Measurements from ENCODE around the gene NTF3.

NTF3 gene

DNA sequence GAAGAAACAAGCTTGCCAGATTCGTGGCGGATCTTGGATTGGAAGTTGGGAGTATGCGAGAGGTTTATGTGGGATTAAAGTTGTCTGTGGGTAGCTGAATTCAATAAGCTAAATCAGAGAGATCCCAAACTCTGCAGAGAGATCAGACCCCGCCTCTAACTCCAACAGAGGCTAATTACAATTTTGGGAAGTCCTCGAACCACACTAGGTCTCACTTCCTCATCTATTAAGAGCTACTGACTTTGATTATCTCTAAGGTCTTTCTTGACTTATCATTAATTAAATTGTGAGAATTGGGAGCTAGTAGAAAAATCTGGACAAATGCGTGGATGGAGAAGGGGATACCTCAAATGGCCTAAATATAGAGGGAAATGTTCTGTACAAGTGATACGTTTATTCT lies 9.1 kb downstream of the NTF3 start:
- Histone ChIP-seq H2AFZ (ENCODE audit: low read depth, low read length) (no peak overlapping the region), H3K9me3 (ENCODE audit: insufficient read depth, low read length, severe bottlenecking) (no peaks in the 10 kb centered on the region), H3K4me1 (ENCODE audit: insufficient read depth, low read length) (no peaks in the 10 kb centered on the region), H4K20me1 (ENCODE audit: insufficient read depth, low read length) (no peaks in the 10 kb centered on the region), H3K36me3 (ENCODE audit: insufficient read depth, low read length) (no peaks in the 10 kb centered on the region), H3K27me3 (ENCODE audit: insufficient read depth, low read length, poor library complexity) (peaks cover 22% of the 10 kb centered on the region), H3K4me3 (ENCODE audit: low read depth in 1 of 2, low read length in 2 of 2) (no peak overlapping the region), H3K79me2 (ENCODE audit: insufficient read depth, low read length) (no peaks in the 10 kb centered on the region), H3K4me2 (ENCODE audit: insufficient read depth, low read length) (no peak overlapping the region), H3K27ac (ENCODE audit: low read length) (no peak overlapping the region), H3K9ac (ENCODE audit: low read depth, low read length) (no peak overlapping the region)
- ATAC-seq (ENCODE audit: insufficient read depth, low read depth), result no peak
- DNase-seq, result no peak
- TF ChIP-seq, protein P1, sequence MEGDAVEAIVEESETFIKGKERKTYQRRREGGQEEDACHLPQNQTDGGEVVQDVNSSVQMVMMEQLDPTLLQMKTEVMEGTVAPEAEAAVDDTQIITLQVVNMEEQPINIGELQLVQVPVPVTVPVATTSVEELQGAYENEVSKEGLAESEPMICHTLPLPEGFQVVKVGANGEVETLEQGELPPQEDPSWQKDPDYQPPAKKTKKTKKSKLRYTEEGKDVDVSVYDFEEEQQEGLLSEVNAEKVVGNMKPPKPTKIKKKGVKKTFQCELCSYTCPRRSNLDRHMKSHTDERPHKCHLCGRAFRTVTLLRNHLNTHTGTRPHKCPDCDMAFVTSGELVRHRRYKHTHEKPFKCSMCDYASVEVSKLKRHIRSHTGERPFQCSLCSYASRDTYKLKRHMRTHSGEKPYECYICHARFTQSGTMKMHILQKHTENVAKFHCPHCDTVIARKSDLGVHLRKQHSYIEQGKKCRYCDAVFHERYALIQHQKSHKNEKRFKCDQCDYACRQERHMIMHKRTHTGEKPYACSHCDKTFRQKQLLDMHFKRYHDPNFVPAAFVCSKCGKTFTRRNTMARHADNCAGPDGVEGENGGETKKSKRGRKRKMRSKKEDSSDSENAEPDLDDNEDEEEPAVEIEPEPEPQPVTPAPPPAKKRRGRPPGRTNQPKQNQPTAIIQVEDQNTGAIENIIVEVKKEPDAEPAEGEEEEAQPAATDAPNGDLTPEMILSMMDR (IDR thresholded peaks at IDR 0.05; ENCODE audit: borderline replicate concordance, extremely low read depth, low read length, poor library complexity, severe bottlenecking), result no peak
- TF ChIP-seq EZH2 (IDR thresholded peaks at IDR 0.05; ENCODE audit: borderline replicate concordance, low read depth, low read length, severe bottlenecking), result no peak

DNA sequence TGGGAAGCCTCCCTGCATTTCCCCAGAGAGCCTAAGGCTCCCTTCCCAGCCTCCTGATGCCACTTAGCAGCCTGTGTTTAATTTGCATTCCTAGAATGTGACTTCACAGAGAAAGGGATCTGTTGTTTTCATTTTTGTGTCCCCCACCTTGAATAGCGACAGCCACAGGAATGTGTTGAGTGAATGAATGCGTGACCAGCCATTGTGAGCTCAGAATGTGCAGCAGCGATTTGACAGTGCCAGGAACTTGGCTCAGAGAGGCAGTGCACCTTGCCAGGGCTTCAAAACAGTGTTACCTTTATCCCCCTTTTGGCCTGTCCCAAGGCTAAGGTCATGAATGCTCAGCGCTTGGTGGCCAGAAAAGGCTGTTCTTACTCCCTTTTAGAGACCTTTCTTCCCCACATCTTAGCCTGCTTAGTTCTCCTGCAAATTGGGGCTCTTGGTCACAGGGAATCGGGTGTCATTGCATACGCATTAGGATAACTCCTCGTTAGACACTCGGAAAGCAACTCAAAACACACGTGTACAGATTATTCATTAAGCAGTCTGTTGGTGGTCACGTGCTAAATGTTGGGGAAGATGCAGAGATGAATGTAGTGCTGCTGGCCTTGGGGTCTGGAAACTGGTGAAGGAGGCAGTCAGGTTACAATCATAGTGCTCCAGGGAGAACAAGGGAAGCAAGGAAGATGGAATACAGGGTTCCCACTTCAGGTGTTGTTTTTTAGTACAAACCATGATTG lies 9.8 kb downstream of the NTF3 start:
- no peaks in the 10 kb centered on the region for H3K9me3 ChIP-seq (ENCODE audit: insufficient read depth, low read length, severe bottlenecking)
- H4K20me1 ChIP-seq (ENCODE audit: insufficient read depth, low read length), result no peaks in the 10 kb centered on the region
- no peaks in the 10 kb centered on the region for H3K4me1 ChIP-seq (ENCODE audit: insufficient read depth, low read length)
- no peak for TF ChIP-seq EZH2 (IDR thresholded peaks at IDR 0.05; ENCODE audit: borderline replicate concordance, low read depth, low read length, severe bottlenecking)
- TF ChIP-seq, protein P1 (IDR thresholded peaks at IDR 0.05; ENCODE audit: borderline replicate concordance, extremely low read depth, low read length, poor library complexity, severe bottlenecking), result no peak
- H3K4me3 ChIP-seq (ENCODE audit: low read depth in 1 of 2, low read length in 2 of 2), result no peak overlapping the region
- H3K9ac ChIP-seq (ENCODE audit: low read depth, low read length), result no peak overlapping the region
- no peak overlapping the region for H3K27ac ChIP-seq (ENCODE audit: low read length)
- no peak overlapping the region for H3K4me2 ChIP-seq (ENCODE audit: insufficient read depth, low read length)
- H3K79me2 ChIP-seq (ENCODE audit: insufficient read depth, low read length), result no peaks in the 10 kb centered on the region
- no peak overlapping the region for H2AFZ ChIP-seq (ENCODE audit: low read depth, low read length)
- no peak for ATAC-seq (ENCODE audit: insufficient read depth, low read depth)
- no peak for DNase-seq
- H3K27me3 ChIP-seq (ENCODE audit: insufficient read depth, low read length, poor library complexity), result peaks cover 22% of the 10 kb centered on the region
- no peaks in the 10 kb centered on the region for H3K36me3 ChIP-seq (ENCODE audit: insufficient read depth, low read length)

DNA sequence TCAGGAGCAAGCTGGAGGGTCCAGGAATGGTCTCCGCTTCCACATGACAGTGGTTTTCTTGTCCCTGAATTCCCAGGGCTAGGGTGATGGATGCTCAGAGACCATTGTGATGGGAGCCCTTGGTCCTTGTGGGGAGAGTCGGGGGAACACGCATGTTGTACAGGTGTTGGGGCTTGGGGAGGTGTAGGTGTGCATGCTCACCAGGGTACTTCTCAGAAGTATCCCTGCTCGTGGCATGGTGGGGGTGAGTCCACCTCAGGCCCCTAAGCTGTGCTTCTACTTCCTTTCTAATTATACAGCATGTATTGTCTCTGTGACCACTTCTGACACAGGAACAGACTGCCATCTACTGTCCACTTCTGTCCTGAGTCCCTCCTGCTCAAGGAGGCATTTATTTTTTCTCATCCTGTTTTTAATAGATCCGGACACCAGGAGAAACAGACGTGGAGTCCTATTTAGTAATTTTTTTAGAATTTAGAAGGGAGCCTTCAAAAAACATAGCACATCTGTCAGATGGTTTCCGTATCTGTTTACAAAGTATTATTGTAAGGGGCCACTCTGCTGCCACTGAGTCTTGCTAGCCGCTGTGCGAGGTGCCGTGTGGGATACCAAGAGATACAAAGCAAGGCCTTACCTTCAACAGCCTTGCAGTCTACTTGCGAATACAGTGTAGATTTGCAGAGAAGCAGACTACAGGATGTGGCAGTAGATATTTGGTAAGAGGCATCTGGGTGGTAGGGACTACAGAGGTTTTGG lies 10.5 kb downstream of the NTF3 start:
- no peak overlapping the region for H3K27ac ChIP-seq (ENCODE audit: low read length)
- no peak for ATAC-seq (ENCODE audit: insufficient read depth, low read depth)
- peaks cover 28% of the 10 kb centered on the region for H3K27me3 ChIP-seq (ENCODE audit: insufficient read depth, low read length, poor library complexity)
- no peak overlapping the region for H3K9ac ChIP-seq (ENCODE audit: low read depth, low read length)
- H3K9me3 ChIP-seq (ENCODE audit: insufficient read depth, low read length, severe bottlenecking), result no peaks in the 10 kb centered on the region
- H2AFZ ChIP-seq (ENCODE audit: low read depth, low read length), result no peak overlapping the region
- H3K79me2 ChIP-seq (ENCODE audit: insufficient read depth, low read length), result no peaks in the 10 kb centered on the region
- H3K4me3 ChIP-seq (ENCODE audit: low read depth in 1 of 2, low read length in 2 of 2), result no peak overlapping the region
- no peaks in the 10 kb centered on the region for H3K4me1 ChIP-seq (ENCODE audit: insufficient read depth, low read length)
- H3K4me2 ChIP-seq (ENCODE audit: insufficient read depth, low read length), result no peak overlapping the region
- H3K36me3 ChIP-seq (ENCODE audit: insufficient read depth, low read length), result no peaks in the 10 kb centered on the region
- DNase-seq, result peak; percentile 13
- TF ChIP-seq EZH2 (IDR thresholded peaks at IDR 0.05; ENCODE audit: borderline replicate concordance, low read depth, low read length, severe bottlenecking), result no peak
- TF ChIP-seq, protein P1 (IDR thresholded peaks at IDR 0.05; ENCODE audit: borderline replicate concordance, extremely low read depth, low read length, poor library complexity, severe bottlenecking), result peak; percentile 59
- H4K20me1 ChIP-seq (ENCODE audit: insufficient read depth, low read length), result no peaks in the 10 kb centered on the region

Measured in DND-41 (cell line).